Measurements from ENCODE around the gene STK17B. TPM values are rescaled to one million over a fixed set of nuclear protein-coding genes. Genes with fewer than 3 reads are reported as not detected.

STK17B gene
- total RNA-seq, 1 experiment from 2014 or later: 16.9 TPM

DNA sequence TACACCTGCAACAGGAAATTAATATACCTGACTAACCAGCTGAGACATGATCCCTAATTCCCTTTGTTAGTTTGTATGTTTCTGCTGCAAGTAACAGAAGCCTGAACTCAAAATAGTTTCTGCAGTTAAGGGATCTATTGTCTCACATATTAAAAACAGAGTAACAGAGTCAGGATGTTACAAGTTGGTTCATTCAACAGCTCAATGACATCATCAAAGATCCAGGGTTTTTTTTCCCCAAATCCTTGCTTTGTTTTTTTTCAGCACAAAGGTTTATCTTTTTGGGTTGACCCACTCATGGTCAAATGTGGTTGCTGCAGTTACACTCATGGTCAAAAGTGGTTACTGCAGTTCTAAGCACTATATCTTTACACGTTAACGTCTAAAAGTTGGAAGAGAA is 67.8 kb downstream of the STK17B start:
- Histone ChIP-seq H3K36me3 (ENCODE audit: control insufficient read depth in 1 of 2, insufficient read depth in 2 of 2, low read length in 2 of 2) (no peaks in the 10 kb centered on the region), H3K27me3 (ENCODE audit: insufficient read depth, low read length) (no peaks in the 10 kb centered on the region), H3K9ac (ENCODE audit: low read length) (no peak overlapping the region), H3K27ac (ENCODE audit: low read depth, low read length) (no peak overlapping the region), H3K4me2 (ENCODE audit: low read length) (no peak overlapping the region), H3K4me3 (replicated peaks in 1 of 2; ENCODE audit: low read depth in 1 of 2, low read length in 2 of 2) (no peak overlapping the region), H3K4me1 (ENCODE audit: control insufficient read depth in 1 of 2, insufficient read depth in 2 of 2, low read length in 2 of 2) (no peaks in the 10 kb centered on the region), H2AFZ (ENCODE audit: low read depth, low read length, poor library complexity, severe bottlenecking) (no peak overlapping the region), H3K9me3 (ENCODE audit: control insufficient read depth in 1 of 2, insufficient read depth in 1 of 2, low read depth in 1 of 2, low read length in 2 of 2) (no peaks in the 10 kb centered on the region), H3K79me2 (ENCODE audit: insufficient read depth, low read length) (no peaks in the 10 kb centered on the region), H3K9me2 (ENCODE audit: insufficient read depth) (no peaks in the 10 kb centered on the region), H4K20me1 (ENCODE audit: insufficient read depth) (no peaks in the 10 kb centered on the region)
- ChIA-PET RAD21 (ENCODE audit: low non-redundant PET in 1 of 2, low total read pairs in 2 of 2, uncharacterized antibody in 2 of 2, unreplicated experiment in 2 of 2) (no interaction called here), POLR2A (no interaction called here), CTCF (no interaction called here)
- TF ChIP-seq EZH2 (IDR thresholded peaks at IDR 0.05) (no peak), RAD21 (IDR thresholded peaks at IDR 0.05; ENCODE audit: low read depth) (no peak), JUND (IDR thresholded peaks at IDR 0.05) (no peak), ZFX (IDR thresholded peaks at IDR 0.05) (no peak), EZH2phosphoT487 (IDR thresholded peaks at IDR 0.05; ENCODE audit: borderline replicate concordance) (no peak), ELF1 (IDR thresholded peaks at IDR 0.05; ENCODE audit: borderline replicate concordance, low read depth) (no peak), SIN3A (IDR thresholded peaks at IDR 0.05; ENCODE audit: low read depth) (no peak), ZNF274 (IDR thresholded peaks at IDR 0.05; ENCODE audit: low read depth, low read length) (no peak), SP1 (IDR thresholded peaks at IDR 0.05; ENCODE audit: low read depth) (no peak), FOSL1 (IDR thresholded peaks at IDR 0.05; ENCODE audit: low read depth) (no peak), POLR2AphosphoS5 (IDR thresholded peaks at IDR 0.05; ENCODE audit: low read depth, low read length) (no peak), POLR2A (IDR thresholded peaks at IDR 0.05; ENCODE audit: borderline replicate concordance, extremely low read depth, insufficient read depth, insufficient read length) (no peak), CBX3 (IDR thresholded peaks at IDR 0.05; ENCODE audit: low read depth) (no peak), EGR1 (IDR thresholded peaks at IDR 0.05; ENCODE audit: low read depth) (no peak)
- TF ChIP-seq, protein P1, sequence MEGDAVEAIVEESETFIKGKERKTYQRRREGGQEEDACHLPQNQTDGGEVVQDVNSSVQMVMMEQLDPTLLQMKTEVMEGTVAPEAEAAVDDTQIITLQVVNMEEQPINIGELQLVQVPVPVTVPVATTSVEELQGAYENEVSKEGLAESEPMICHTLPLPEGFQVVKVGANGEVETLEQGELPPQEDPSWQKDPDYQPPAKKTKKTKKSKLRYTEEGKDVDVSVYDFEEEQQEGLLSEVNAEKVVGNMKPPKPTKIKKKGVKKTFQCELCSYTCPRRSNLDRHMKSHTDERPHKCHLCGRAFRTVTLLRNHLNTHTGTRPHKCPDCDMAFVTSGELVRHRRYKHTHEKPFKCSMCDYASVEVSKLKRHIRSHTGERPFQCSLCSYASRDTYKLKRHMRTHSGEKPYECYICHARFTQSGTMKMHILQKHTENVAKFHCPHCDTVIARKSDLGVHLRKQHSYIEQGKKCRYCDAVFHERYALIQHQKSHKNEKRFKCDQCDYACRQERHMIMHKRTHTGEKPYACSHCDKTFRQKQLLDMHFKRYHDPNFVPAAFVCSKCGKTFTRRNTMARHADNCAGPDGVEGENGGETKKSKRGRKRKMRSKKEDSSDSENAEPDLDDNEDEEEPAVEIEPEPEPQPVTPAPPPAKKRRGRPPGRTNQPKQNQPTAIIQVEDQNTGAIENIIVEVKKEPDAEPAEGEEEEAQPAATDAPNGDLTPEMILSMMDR (IDR thresholded peaks at IDR 0.05 in 2 of 3, conservative IDR thresholded peaks at IDR 0.05 in 1 of 3; ENCODE audit: borderline replicate concordance in 1 of 3, insufficient read depth in 1 of 3, low read depth in 2 of 3, low read length in 2 of 3): no peak
- TF ChIP-seq, protein P2, sequence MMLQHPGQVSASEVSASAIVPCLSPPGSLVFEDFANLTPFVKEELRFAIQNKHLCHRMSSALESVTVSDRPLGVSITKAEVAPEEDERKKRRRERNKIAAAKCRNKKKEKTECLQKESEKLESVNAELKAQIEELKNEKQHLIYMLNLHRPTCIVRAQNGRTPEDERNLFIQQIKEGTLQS (IDR thresholded peaks at IDR 0.05): no peak
- TF ChIP-seq, protein P3, sequence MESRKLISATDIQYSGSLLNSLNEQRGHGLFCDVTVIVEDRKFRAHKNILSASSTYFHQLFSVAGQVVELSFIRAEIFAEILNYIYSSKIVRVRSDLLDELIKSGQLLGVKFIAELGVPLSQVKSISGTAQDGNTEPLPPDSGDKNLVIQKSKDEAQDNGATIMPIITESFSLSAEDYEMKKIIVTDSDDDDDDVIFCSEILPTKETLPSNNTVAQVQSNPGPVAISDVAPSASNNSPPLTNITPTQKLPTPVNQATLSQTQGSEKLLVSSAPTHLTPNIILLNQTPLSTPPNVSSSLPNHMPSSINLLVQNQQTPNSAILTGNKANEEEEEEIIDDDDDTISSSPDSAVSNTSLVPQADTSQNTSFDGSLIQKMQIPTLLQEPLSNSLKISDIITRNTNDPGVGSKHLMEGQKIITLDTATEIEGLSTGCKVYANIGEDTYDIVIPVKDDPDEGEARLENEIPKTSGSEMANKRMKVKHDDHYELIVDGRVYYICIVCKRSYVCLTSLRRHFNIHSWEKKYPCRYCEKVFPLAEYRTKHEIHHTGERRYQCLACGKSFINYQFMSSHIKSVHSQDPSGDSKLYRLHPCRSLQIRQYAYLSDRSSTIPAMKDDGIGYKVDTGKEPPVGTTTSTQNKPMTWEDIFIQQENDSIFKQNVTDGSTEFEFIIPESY (IDR thresholded peaks at IDR 0.05; ENCODE audit: extremely low read depth, insufficient replicate concordance, low read length): no peak
- TF ChIP-seq, protein P4, sequence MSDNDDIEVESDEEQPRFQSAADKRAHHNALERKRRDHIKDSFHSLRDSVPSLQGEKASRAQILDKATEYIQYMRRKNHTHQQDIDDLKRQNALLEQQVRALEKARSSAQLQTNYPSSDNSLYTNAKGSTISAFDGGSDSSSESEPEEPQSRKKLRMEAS (IDR thresholded peaks at IDR 0.05): no peak
- TF ChIP-seq, protein P5, sequence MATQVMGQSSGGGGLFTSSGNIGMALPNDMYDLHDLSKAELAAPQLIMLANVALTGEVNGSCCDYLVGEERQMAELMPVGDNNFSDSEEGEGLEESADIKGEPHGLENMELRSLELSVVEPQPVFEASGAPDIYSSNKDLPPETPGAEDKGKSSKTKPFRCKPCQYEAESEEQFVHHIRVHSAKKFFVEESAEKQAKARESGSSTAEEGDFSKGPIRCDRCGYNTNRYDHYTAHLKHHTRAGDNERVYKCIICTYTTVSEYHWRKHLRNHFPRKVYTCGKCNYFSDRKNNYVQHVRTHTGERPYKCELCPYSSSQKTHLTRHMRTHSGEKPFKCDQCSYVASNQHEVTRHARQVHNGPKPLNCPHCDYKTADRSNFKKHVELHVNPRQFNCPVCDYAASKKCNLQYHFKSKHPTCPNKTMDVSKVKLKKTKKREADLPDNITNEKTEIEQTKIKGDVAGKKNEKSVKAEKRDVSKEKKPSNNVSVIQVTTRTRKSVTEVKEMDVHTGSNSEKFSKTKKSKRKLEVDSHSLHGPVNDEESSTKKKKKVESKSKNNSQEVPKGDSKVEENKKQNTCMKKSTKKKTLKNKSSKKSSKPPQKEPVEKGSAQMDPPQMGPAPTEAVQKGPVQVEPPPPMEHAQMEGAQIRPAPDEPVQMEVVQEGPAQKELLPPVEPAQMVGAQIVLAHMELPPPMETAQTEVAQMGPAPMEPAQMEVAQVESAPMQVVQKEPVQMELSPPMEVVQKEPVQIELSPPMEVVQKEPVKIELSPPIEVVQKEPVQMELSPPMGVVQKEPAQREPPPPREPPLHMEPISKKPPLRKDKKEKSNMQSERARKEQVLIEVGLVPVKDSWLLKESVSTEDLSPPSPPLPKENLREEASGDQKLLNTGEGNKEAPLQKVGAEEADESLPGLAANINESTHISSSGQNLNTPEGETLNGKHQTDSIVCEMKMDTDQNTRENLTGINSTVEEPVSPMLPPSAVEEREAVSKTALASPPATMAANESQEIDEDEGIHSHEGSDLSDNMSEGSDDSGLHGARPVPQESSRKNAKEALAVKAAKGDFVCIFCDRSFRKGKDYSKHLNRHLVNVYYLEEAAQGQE (IDR thresholded peaks at IDR 0.05; ENCODE audit: low read depth): no peak
- no peak for ATAC-seq
- BruUV-seq (replicated peaks): no TSS peak
- DNase-seq (ENCODE audit: low read depth, low spot score): no peak
- intact Hi-C loops (cut with micrococcal nuclease): no loop called here

Measured in HCT116 (cell line).